HEK293 (cell line): Measurements from ENCODE around the gene MAGED2.

Experiments used
- GLIS2 ChIP-seq: fragments of 450-650 bp; formaldehyde crosslinking; IDR thresholded peaks from 2 replicates; pipeline ENCODE4 v1.5.1; 2016; ENCODE audit warnings: missing biosample characterization, missing genetic modification characterization
- HOXD13 ChIP-seq: sonication (generic); formaldehyde crosslinking; IDR thresholded peaks from 2 replicates; pipeline ENCODE4 v1.8.0; 2022; ENCODE audit warnings: missing genetic modification reagents, borderline replicate concordance
- KLF9 ChIP-seq: fragments of 450-650 bp; formaldehyde crosslinking; IDR thresholded peaks from 2 replicates; pipeline ENCODE4 v1.5.1; 2016; ENCODE audit warnings: missing biosample characterization, missing genetic modification characterization, low read depth
- RBAK ChIP-seq: fragments of 450-650 bp; formaldehyde crosslinking; IDR thresholded peaks from 2 replicates; pipeline ENCODE4 v1.5.1; 2016; ENCODE audit warnings: missing biosample characterization, missing genetic modification characterization
- REPIN1 ChIP-seq: fragments of 450-650 bp; formaldehyde crosslinking; IDR thresholded peaks from 2 replicates; pipeline ENCODE4 v1.5.1; 2017; ENCODE audit warnings: missing biosample characterization, missing genetic modification characterization, low read depth
- SP2 ChIP-seq: fragments of 450-650 bp; formaldehyde crosslinking; IDR thresholded peaks from 2 replicates; pipeline ENCODE4 v1.5.1; 2016; ENCODE audit warnings: missing biosample characterization, missing genetic modification characterization
- ZBTB21 ChIP-seq: fragments of 450-650 bp; formaldehyde crosslinking; IDR thresholded peaks from 2 replicates; pipeline ENCODE4 v1.5.1; 2017; ENCODE audit warnings: missing biosample characterization, missing genetic modification characterization
- ZFHX2 ChIP-seq: fragments of 450-650 bp; formaldehyde crosslinking; conservative IDR thresholded peaks from 2 replicates; pipeline ENCODE4 v1.5.1; 2016; ENCODE audit warnings: missing biosample characterization, missing genetic modification characterization
- ZNF114 ChIP-seq: fragments of 450-650 bp; formaldehyde crosslinking; IDR thresholded peaks from 2 replicates; pipeline ENCODE4 v1.5.0; 2017; ENCODE audit warnings: missing biosample characterization, missing genetic modification characterization
- ZNF211 ChIP-seq: fragments of 450-650 bp; formaldehyde crosslinking; IDR thresholded peaks from 2 replicates; pipeline ENCODE4 v1.5.1; 2016; ENCODE audit warnings: low read depth, missing biosample characterization, missing genetic modification characterization
- ZNF335 ChIP-seq: fragments of 450-650 bp; formaldehyde crosslinking; conservative IDR thresholded peaks from 2 replicates; pipeline ENCODE4 v1.5.1; 2016; ENCODE audit warnings: missing biosample characterization, missing genetic modification characterization
- ZNF391 ChIP-seq: fragments of 450-650 bp; formaldehyde crosslinking; IDR thresholded peaks from 2 replicates; pipeline ENCODE4 v1.5.1; 2016; ENCODE audit warnings: low read depth, missing biosample characterization, missing genetic modification characterization, borderline replicate concordance
- ZNF426 ChIP-seq: fragments of 450-650 bp; formaldehyde crosslinking; IDR thresholded peaks from 2 replicates; pipeline ENCODE4 v1.5.1; 2017; ENCODE audit warnings: missing biosample characterization, missing genetic modification characterization, mild to moderate bottlenecking, inconsistent platforms, moderate library complexity
- ZNF473 ChIP-seq: fragments of 450-650 bp; formaldehyde crosslinking; IDR thresholded peaks from 2 replicates; pipeline ENCODE4 v1.5.1; 2017; ENCODE audit warnings: missing biosample characterization, missing genetic modification characterization
- ZNF549 ChIP-seq: fragments of 450-650 bp; IDR thresholded peaks from 2 replicates; pipeline ENCODE4 v1.5.1; 2018; ENCODE audit warnings: missing biosample characterization, missing genetic modification characterization, mild to moderate bottlenecking, inconsistent platforms, moderate library complexity
- ZNF585B ChIP-seq: fragments of 450-650 bp; formaldehyde crosslinking; IDR thresholded peaks from 2 replicates; pipeline ENCODE4 v1.5.1; 2016; ENCODE audit warnings: missing biosample characterization, missing genetic modification characterization
- ZNF624 ChIP-seq: fragments of 450-650 bp; formaldehyde crosslinking; IDR thresholded peaks from 2 replicates; pipeline ENCODE4 v1.5.1; 2017; ENCODE audit warnings: missing biosample characterization, missing genetic modification characterization
- ZNF677 ChIP-seq: fragments of 450-650 bp; IDR thresholded peaks from 2 replicates; pipeline ENCODE4 v1.5.0; 2018; ENCODE audit warnings: missing biosample characterization, mild to moderate bottlenecking, missing genetic modification characterization, moderate library complexity
- ZNF76 ChIP-seq: fragments of 450-650 bp; formaldehyde crosslinking; IDR thresholded peaks from 2 replicates; pipeline ENCODE4; 2016; ENCODE audit warnings: low read depth, missing biosample characterization, missing genetic modification characterization, borderline replicate concordance
- ZSCAN16 ChIP-seq: fragments of 450-650 bp; formaldehyde crosslinking; IDR thresholded peaks from 2 replicates; pipeline ENCODE4 v1.5.1; 2016; ENCODE audit warnings: missing biosample characterization, missing genetic modification characterization
- TF ChIP-seq, protein P1 (sequence below): fragments of 450-650 bp; formaldehyde crosslinking; IDR thresholded peaks from 2 replicates; pipeline ENCODE4 v1.5.1; 2016; ENCODE audit warnings: missing biosample characterization, missing genetic modification characterization, borderline replicate concordance
- TF ChIP-seq, protein P2 (sequence below): fragments of 450-650 bp; formaldehyde crosslinking; IDR thresholded peaks from 2 replicates; pipeline ENCODE4 v1.5.1; 2017; ENCODE audit warnings: missing biosample characterization, missing genetic modification characterization
- TF ChIP-seq, protein P3 (sequence below): fragments of 450-650 bp; formaldehyde crosslinking; conservative IDR thresholded peaks from 2 replicates; pipeline ENCODE4 v1.5.1; 2016; ENCODE audit warnings: low read depth, missing biosample characterization, missing genetic modification characterization
- TF ChIP-seq, protein P4 (sequence below): fragments of 450-650 bp; formaldehyde crosslinking; IDR thresholded peaks from 2 replicates; pipeline ENCODE4 v1.5.1; 2016; ENCODE audit warnings: missing biosample characterization, missing genetic modification characterization
- TF ChIP-seq, protein P5 (sequence below): fragments of 450-650 bp; formaldehyde crosslinking; IDR thresholded peaks from 2 replicates; pipeline ENCODE4 v1.5.1; 2016; ENCODE audit warnings: missing biosample characterization, missing genetic modification characterization

MAGED2 gene

DNA sequence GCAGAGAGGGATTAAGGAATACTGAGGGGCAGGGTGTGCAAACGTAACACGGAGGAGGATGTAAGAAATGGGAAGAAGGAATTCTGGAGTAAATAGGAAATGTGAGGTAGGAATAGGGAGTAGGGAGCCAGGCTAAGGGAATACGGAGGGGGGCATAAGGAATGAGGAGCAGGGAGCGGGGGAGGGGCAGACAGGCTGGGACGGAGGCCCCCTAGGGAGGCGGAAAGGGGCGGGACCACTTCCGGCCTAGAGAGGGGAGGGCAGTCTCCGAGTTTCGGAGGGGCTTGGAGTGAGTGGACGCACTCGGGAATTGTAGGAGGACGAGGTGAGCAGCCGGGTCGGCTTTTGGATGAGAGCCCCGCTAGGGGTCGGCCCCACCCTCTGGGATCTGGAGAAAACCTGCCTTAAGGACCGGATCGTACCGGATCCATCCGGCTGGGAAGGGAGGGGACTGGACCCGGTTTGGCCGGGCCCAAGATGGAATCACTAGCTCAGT lies 612 bp downstream of the MAGED2 start (continued):
- TF ChIP-seq GLIS2 (peak; percentile 79), ZNF335 (tag by site-specific recombination) (peak; percentile 77), ZNF114 (no peak), RBAK (no peak), ZNF549 (tag by site-specific recombination) (no peak), ZNF624 (no peak), ZSCAN16 (tag by site-specific recombination) (no peak), ZNF391 (tag by site-specific recombination) (no peak), SP2 (no peak; the same call in 1 of the 2 replicates), HOXD13 (CRISPR knock-in tag) (no peak), REPIN1 (no peak), ZNF677 (tag by site-specific recombination) (no peak), ZNF76 (tag by site-specific recombination) (peak; percentile 55; the same call in 1 of the 2 replicates), ZBTB21 (no peak; the same call in 1 of the 2 replicates), ZNF211 (tag by site-specific recombination) (no peak), ZFHX2 (no peak; the same call in 1 of the 2 replicates), ZNF426 (tag by site-specific recombination) (no peak), ZNF585B (no peak), ZNF473 (tag by site-specific recombination) (no peak), KLF9 (tag by site-specific recombination) (no peak)
- TF ChIP-seq, protein P1, sequence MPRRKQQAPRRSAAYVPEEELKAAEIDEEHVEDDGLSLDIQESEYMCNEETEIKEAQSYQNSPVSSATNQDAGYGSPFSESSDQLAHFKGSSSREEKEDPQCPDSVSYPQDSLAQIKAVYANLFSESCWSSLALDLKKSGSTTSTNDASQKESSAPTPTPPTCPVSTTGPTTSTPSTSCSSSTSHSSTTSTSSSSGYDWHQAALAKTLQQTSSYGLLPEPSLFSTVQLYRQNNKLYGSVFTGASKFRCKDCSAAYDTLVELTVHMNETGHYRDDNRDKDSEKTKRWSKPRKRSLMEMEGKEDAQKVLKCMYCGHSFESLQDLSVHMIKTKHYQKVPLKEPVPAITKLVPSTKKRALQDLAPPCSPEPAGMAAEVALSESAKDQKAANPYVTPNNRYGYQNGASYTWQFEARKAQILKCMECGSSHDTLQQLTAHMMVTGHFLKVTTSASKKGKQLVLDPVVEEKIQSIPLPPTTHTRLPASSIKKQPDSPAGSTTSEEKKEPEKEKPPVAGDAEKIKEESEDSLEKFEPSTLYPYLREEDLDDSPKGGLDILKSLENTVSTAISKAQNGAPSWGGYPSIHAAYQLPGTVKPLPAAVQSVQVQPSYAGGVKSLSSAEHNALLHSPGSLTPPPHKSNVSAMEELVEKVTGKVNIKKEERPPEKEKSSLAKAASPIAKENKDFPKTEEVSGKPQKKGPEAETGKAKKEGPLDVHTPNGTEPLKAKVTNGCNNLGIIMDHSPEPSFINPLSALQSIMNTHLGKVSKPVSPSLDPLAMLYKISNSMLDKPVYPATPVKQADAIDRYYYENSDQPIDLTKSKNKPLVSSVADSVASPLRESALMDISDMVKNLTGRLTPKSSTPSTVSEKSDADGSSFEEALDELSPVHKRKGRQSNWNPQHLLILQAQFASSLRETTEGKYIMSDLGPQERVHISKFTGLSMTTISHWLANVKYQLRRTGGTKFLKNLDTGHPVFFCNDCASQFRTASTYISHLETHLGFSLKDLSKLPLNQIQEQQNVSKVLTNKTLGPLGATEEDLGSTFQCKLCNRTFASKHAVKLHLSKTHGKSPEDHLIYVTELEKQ (tag by site-specific recombination) = no peak; the same call in 1 of the 2 replicates
- TF ChIP-seq, protein P2, sequence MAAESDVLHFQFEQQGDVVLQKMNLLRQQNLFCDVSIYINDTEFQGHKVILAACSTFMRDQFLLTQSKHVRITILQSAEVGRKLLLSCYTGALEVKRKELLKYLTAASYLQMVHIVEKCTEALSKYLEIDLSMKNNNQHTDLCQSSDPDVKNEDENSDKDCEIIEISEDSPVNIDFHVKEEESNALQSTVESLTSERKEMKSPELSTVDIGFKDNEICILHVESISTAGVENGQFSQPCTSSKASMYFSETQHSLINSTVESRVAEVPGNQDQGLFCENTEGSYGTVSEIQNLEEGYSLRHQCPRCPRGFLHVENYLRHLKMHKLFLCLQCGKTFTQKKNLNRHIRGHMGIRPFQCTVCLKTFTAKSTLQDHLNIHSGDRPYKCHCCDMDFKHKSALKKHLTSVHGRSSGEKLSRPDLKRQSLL (tag by site-specific recombination) = no peak
- TF ChIP-seq, protein P3, sequence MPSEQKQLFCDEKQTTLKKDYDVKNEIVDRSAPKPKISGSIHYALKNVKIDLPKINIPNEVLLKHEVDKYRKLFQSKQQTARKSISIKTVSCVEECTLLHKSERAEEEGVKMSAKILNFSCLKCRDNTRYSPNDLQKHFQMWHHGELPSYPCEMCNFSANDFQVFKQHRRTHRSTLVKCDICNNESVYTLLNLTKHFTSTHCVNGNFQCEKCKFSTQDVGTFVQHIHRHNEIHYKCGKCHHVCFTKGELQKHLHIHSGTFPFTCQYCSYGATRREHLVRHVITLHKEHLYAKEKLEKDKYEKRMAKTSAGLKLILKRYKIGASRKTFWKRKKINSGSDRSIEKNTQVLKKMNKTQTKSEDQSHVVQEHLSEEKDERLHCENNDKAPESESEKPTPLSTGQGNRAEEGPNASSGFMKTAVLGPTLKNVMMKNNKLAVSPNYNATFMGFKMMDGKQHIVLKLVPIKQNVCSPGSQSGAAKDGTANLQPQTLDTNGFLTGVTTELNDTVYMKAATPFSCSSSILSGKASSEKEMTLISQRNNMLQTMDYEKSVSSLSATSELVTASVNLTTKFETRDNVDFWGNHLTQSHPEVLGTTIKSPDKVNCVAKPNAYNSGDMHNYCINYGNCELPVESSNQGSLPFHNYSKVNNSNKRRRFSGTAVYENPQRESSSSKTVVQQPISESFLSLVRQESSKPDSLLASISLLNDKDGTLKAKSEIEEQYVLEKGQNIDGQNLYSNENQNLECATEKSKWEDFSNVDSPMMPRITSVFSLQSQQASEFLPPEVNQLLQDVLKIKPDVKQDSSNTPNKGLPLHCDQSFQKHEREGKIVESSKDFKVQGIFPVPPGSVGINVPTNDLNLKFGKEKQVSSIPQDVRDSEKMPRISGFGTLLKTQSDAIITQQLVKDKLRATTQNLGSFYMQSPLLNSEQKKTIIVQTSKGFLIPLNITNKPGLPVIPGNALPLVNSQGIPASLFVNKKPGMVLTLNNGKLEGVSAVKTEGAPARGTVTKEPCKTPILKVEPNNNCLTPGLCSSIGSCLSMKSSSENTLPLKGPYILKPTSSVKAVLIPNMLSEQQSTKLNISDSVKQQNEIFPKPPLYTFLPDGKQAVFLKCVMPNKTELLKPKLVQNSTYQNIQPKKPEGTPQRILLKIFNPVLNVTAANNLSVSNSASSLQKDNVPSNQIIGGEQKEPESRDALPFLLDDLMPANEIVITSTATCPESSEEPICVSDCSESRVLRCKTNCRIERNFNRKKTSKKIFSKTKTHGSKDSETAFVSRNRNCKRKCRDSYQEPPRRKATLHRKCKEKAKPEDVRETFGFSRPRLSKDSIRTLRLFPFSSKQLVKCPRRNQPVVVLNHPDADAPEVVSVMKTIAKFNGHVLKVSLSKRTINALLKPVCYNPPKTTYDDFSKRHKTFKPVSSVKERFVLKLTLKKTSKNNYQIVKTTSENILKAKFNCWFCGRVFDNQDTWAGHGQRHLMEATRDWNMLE (tag by site-specific recombination) = 0 out of 2 replicates have a peak, but pooled peaks have one; percentile 34
- TF ChIP-seq, protein P4, sequence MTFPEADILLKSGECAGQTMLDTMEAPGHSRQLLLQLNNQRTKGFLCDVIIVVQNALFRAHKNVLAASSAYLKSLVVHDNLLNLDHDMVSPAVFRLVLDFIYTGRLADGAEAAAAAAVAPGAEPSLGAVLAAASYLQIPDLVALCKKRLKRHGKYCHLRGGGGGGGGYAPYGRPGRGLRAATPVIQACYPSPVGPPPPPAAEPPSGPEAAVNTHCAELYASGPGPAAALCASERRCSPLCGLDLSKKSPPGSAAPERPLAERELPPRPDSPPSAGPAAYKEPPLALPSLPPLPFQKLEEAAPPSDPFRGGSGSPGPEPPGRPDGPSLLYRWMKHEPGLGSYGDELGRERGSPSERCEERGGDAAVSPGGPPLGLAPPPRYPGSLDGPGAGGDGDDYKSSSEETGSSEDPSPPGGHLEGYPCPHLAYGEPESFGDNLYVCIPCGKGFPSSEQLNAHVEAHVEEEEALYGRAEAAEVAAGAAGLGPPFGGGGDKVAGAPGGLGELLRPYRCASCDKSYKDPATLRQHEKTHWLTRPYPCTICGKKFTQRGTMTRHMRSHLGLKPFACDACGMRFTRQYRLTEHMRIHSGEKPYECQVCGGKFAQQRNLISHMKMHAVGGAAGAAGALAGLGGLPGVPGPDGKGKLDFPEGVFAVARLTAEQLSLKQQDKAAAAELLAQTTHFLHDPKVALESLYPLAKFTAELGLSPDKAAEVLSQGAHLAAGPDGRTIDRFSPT (tag by site-specific recombination) = no peak
- TF ChIP-seq, protein P5, sequence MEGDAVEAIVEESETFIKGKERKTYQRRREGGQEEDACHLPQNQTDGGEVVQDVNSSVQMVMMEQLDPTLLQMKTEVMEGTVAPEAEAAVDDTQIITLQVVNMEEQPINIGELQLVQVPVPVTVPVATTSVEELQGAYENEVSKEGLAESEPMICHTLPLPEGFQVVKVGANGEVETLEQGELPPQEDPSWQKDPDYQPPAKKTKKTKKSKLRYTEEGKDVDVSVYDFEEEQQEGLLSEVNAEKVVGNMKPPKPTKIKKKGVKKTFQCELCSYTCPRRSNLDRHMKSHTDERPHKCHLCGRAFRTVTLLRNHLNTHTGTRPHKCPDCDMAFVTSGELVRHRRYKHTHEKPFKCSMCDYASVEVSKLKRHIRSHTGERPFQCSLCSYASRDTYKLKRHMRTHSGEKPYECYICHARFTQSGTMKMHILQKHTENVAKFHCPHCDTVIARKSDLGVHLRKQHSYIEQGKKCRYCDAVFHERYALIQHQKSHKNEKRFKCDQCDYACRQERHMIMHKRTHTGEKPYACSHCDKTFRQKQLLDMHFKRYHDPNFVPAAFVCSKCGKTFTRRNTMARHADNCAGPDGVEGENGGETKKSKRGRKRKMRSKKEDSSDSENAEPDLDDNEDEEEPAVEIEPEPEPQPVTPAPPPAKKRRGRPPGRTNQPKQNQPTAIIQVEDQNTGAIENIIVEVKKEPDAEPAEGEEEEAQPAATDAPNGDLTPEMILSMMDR (tag by site-specific recombination) = peak; percentile 14; the same call in 1 of the 2 replicates
